ENCODE measurements around the gene ABHD6. TPM values are rescaled to one million over a fixed set of nuclear protein-coding genes. Genes with fewer than 3 reads are reported as not detected.
"Not testable (repeated sequence)": the region's sequence is repeated elsewhere in the genome, so short reads cannot be mapped to it uniquely, and the experiment has no call there.

ABHD6 gene
- total RNA-seq, 1 experiment from 2014 or later, result 5.7 TPM

GRCh38 chr3:58200121-58200709 lies 37.4 kb upstream of the ABHD6 start:
- no peak for DNase-seq
- CTCF ChIA-PET, result no interaction called here
- intact Hi-C loops (cut with micrococcal nuclease; ENCODE audit: unreplicated experiment), result no loop called here
- TF ChIP-seq, protein P1, sequence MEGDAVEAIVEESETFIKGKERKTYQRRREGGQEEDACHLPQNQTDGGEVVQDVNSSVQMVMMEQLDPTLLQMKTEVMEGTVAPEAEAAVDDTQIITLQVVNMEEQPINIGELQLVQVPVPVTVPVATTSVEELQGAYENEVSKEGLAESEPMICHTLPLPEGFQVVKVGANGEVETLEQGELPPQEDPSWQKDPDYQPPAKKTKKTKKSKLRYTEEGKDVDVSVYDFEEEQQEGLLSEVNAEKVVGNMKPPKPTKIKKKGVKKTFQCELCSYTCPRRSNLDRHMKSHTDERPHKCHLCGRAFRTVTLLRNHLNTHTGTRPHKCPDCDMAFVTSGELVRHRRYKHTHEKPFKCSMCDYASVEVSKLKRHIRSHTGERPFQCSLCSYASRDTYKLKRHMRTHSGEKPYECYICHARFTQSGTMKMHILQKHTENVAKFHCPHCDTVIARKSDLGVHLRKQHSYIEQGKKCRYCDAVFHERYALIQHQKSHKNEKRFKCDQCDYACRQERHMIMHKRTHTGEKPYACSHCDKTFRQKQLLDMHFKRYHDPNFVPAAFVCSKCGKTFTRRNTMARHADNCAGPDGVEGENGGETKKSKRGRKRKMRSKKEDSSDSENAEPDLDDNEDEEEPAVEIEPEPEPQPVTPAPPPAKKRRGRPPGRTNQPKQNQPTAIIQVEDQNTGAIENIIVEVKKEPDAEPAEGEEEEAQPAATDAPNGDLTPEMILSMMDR (IDR thresholded peaks at IDR 0.05; ENCODE audit: unreplicated experiment), result no peak
- Mint-ChIP-seq H3K4me1 (ENCODE audit: low read depth, unreplicated experiment) (no peaks in the 10 kb centered on the region), H3K4me3 (ENCODE audit: low read depth, unreplicated experiment) (no peak overlapping the region), H3K9me3 (ENCODE audit: low read depth, unreplicated experiment) (peaks cover 3% of the 10 kb centered on the region), H3K36me3 (ENCODE audit: insufficient read depth, unreplicated experiment) (no peaks in the 10 kb centered on the region), H3K27ac (ENCODE audit: unreplicated experiment) (no peak overlapping the region), H3K27me3 (ENCODE audit: unreplicated experiment) (no peaks in the 10 kb centered on the region)
- no TSS peak for BruUV-seq (replicated peaks)

DNA sequence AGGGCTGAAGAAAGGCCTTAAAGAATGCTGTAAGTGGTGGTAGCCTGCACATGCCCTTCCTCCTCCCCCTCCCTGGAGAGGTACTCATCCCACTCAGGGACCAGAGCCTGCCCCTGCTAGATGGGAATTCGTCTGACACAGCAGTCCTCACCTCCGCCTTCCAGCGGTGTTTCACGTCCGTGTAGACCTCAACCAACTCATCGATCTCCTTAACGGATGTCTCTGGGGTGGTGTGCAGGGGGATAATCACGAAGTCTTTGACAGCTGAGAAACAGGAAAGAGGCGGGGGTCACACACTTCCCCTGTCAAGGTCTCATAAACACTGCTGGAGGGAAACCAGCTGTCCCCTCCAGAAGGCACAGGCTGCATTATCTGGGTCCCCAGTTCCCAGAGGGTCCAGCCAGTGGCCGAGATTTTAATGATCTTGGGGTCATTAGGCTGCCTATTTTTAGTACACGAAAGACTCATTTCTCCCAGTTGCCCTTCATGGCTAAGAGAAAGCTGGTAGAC lies 36.7 kb upstream of the ABHD6 start:
- no peak overlapping the region for H3K4me3 Mint-ChIP-seq (ENCODE audit: low read depth, unreplicated experiment)
- CTCF ChIA-PET, result no interaction called here
- intact Hi-C loops (cut with micrococcal nuclease; ENCODE audit: unreplicated experiment), result no loop called here

DNA sequence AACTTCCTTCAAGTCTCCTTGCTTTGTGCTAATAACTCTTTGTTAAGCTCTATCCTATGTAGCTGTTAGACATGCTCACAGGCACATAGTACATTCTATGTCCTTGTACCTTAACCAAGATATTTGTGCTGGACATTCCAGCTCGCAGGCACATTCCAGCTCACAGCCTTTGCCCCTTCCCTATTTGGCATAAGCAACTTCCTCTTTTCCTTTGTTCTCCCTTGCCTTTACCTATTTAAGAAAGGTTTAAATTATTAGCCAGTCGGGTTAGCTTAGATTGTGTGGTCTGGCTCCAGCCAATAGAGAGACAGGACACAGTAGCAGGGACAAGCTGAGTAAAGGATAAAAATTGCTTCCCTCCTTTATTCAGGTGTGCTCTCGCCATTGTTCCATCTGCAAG lies 36.1 kb upstream of the ABHD6 start:
- H3K27ac Mint-ChIP-seq (ENCODE audit: unreplicated experiment); H3K27me3 Mint-ChIP-seq (ENCODE audit: unreplicated experiment); BruUV-seq (replicated peaks); H3K9me3 Mint-ChIP-seq (ENCODE audit: low read depth, unreplicated experiment); H3K4me3 Mint-ChIP-seq (ENCODE audit: low read depth, unreplicated experiment); H3K4me1 Mint-ChIP-seq (ENCODE audit: low read depth, unreplicated experiment); H3K36me3 Mint-ChIP-seq (ENCODE audit: insufficient read depth, unreplicated experiment); intact Hi-C loops (cut with micrococcal nuclease; ENCODE audit: unreplicated experiment); DNase-seq: not testable (repeated sequence)
- CTCF ChIA-PET, result interaction anchor here (0.6 kb wide), 1 partner anchor 1019 kb away, joined by 3 read pairs; no protein-coding TSS in a partner anchor

More for the DNA sequence above, 36.7 kb upstream of the ABHD6 start:
- peaks cover 3% of the 10 kb centered on the region for H3K9me3 Mint-ChIP-seq (ENCODE audit: low read depth, unreplicated experiment)
- no peaks in the 10 kb centered on the region for H3K4me1 Mint-ChIP-seq (ENCODE audit: low read depth, unreplicated experiment)
- H3K36me3 Mint-ChIP-seq (ENCODE audit: insufficient read depth, unreplicated experiment), result no peaks in the 10 kb centered on the region
- no TSS peak for BruUV-seq (replicated peaks)
- H3K27ac Mint-ChIP-seq (ENCODE audit: unreplicated experiment), result no peak overlapping the region
- H3K27me3 Mint-ChIP-seq (ENCODE audit: unreplicated experiment), result no peaks in the 10 kb centered on the region
- DNase-seq, result no peak
- TF ChIP-seq, protein P1 (IDR thresholded peaks at IDR 0.05; ENCODE audit: unreplicated experiment), result no peak

DNA sequence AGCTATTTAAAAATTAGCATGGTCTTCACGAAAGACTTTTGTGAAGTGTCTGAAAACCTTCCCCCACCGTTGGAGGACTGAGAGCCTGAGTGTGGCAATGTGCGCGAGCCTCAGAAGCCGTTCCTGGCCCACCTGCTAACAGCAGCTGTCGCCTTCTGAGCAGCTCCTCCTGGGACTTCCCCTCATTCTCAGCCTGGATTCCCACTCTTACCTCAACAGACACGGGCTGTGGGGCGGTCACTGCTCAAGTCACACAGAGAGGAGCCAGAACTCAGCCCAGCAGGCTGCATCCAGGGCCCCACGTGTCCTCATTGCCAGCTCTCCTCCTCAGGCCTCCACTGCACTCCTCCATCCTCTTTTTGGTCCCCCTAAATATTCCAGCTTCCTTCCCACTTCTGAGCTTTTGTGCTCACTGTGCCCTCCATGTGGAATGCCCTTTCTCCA lies 34.7 kb upstream of the ABHD6 start:
- CTCF ChIA-PET, result interaction anchor here (0.9 kb wide), 1 partner anchor 15 kb away, joined by 4 read pairs; no protein-coding TSS in a partner anchor
- BruUV-seq (replicated peaks), result no TSS peak
- no peak overlapping the region for H3K4me3 Mint-ChIP-seq (ENCODE audit: low read depth, unreplicated experiment)
- no peak for DNase-seq
- intact Hi-C loops (cut with micrococcal nuclease; ENCODE audit: unreplicated experiment), result no loop called here
- TF ChIP-seq, protein P1 (IDR thresholded peaks at IDR 0.05; ENCODE audit: unreplicated experiment), result no peak
- no peaks in the 10 kb centered on the region for H3K36me3 Mint-ChIP-seq (ENCODE audit: insufficient read depth, unreplicated experiment)
- no peaks in the 10 kb centered on the region for H3K27me3 Mint-ChIP-seq (ENCODE audit: unreplicated experiment)
- no peak overlapping the region for H3K27ac Mint-ChIP-seq (ENCODE audit: unreplicated experiment)
- H3K9me3 Mint-ChIP-seq (ENCODE audit: low read depth, unreplicated experiment), result peaks cover 3% of the 10 kb centered on the region
- no peaks in the 10 kb centered on the region for H3K4me1 Mint-ChIP-seq (ENCODE audit: low read depth, unreplicated experiment)

DNA sequence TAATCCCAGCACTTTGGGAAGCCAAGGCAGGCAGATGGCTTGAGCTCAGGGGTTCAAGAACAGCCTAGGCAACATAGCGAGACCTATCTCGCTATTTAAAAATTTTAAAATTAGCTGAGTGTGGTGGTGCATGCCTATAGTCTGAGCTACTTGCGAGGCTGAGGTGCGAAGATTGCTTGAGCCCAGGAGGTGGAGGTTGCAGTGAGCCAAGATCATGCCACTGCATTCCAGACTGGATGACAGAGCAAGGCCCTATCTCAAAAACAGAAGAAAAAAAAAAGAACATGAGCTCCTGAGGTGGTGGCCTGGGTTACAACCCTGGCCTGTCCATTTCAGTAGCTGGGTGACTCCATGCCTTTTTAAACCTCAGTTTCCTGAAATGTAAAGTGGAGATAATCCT lies 34.1 kb upstream of the ABHD6 start:
- Mint-ChIP-seq H3K9me3 (ENCODE audit: low read depth, unreplicated experiment) (peaks cover 3% of the 10 kb centered on the region), H3K4me3 (ENCODE audit: low read depth, unreplicated experiment) (no peak overlapping the region), H3K36me3 (ENCODE audit: insufficient read depth, unreplicated experiment) (no peaks in the 10 kb centered on the region), H3K27ac (ENCODE audit: unreplicated experiment) (no peak overlapping the region), H3K4me1 (ENCODE audit: low read depth, unreplicated experiment) (no peaks in the 10 kb centered on the region), H3K27me3 (ENCODE audit: unreplicated experiment) (no peaks in the 10 kb centered on the region)
- intact Hi-C loops (cut with micrococcal nuclease; ENCODE audit: unreplicated experiment), result no loop called here
- BruUV-seq (replicated peaks), result no TSS peak
- CTCF ChIA-PET, result no interaction called here
- TF ChIP-seq, protein P1 (IDR thresholded peaks at IDR 0.05; ENCODE audit: unreplicated experiment), result no peak
- DNase-seq, result no peak

Data from Calu3 (cell line).